Activated CD4-positive, alpha-beta T cell treated with anti-CD3 and anti-CD28 coated beads, Interleukin-2, amount 50 U/mL, for 24 hours (primary cell): ENCODE measurements around the gene INHBB.
A peak's percentile ranks its signal among the peaks of the same experiment; 100 is the strongest.
"Not testable (repeated sequence)": the region's sequence is repeated elsewhere in the genome, so short reads cannot be mapped to it uniquely, and the experiment has no call there.

Source experiments
- DNase-seq, 2 donors: peaks; one replicate each; pipeline ENCODE4 v3.0.0-alpha.2; 2020; ENCODE audit warnings: low read depth in 1 of 2, low spot score in 1 of 2

Gene INHBB

DNA sequence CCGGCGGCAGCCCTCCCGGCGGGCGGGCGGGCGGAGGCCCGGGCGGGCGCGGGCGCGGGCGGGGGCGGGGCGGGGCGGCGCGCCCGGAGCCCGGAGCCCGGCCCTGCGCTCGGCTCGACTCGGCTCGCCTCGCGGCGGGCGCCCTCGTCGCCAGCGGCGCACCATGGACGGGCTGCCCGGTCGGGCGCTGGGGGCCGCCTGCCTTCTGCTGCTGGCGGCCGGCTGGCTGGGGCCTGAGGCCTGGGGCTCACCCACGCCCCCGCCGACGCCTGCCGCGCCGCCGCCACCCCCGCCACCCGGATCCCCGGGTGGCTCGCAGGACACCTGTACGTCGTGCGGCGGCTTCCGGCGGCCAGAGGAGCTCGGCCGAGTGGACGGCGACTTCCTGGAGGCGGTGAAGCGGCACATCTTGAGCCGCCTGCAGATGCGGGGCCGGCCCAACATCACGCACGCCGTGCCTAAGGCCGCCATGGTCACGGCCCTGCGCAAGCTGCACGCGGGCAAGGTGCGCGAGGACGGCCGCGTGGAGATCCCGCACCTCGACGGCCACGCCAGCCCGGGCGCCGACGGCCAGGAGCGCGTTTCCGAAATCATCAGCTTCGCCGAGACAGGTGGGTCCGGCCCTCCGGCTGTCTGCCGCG is at the start of gene INHBB:
INHBB (plus strand) TSS at position 111 of the 641 bp plus-strand sequence; CDS start at position 164, 53 bp downstream.
- DNase-seq = no peak

DNA sequence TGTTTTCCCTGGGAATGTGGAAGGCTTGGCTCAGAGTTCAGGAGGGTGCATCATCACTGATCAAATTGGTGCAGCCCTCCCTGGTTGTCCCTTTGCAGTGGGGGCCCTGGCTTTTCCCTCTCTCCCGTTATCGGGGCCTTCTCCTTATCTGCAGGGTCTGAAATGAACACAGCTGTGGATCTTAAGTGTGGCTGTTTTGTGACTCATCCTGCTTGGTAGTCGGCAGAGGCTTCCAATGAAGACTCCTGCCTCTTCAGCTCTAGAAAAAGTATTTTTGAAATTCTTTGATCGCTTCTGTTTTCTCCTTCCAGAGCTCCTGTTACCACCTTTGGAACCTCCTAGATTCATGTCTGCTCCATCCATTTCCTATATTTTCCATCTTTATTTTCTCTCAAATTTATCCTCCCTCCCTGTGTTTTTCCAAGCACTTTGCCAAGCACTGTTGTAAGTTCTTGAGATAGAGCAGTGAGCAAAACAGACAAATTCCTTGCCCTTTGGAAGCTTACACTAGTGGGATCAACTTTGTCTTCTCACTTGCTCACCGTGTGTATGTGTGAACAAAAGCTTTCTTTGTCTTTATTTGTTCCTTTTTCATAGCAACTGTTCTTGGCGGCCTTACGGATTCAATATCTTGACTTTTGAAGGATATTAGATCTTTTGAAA is 47.6 kb upstream of the INHBB start:
- DNase-seq = no peak

DNA sequence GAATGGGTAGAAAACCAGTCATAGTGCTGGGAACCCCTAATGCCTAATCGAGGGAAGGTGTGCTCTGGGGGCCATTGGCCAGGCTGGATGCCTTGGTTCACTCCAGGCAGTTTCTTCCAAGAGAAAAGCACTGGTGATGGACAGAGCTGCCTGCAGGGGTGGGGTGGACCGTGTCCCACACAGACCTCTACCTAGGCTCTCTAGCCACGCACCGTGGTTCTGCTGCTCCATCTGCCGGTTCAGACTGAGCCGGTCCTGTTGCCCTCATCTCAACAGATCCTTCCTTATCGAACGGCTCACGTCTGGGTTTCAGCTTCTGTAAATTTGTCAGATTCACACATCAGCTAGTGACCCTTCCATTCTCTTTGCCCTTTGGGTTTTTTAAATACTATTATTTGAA is 46.9 kb upstream of the INHBB start:
- no peak for DNase-seq

DNA sequence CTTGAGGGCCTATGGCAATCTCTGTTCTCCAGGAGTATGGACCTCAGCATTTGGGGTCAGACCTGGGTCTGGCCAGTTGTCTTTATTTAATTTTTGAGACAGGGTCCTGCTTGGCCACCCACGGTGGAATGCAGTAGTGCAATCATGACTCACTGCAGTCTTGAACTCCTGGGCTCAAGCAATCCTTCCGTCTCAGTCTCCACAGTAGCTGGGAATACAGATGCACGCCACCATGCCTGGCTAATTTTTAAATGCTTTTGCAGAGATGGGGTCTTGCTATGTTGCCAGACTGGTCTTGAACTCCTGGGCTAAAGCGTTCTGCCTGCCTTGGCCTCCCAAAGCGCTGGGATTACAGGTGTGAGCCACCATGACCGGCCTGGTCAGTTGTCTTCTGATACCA is 46.4 kb upstream of the INHBB start:
- DNase-seq = no peak

DNA sequence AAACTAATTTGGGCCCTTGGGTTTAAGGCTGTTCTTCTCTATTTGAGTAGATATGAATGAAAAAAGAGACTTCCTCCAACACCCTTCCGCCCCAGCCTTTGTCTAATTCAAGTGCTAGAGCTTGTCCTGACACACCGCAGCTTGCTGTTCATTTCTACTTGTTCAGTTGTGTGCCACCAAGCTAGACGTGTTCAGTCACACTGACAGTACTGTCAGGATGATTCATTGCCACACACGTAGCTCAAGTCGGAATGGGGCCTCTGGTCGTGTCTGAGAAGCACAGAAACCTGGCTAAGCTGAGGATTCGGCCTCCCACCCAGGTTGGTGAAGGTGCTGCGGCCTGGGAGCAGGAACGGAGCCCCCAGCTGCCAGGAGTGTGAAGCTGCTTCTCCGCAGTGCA is 45.6 kb upstream of the INHBB start:
- no peak for DNase-seq

DNA sequence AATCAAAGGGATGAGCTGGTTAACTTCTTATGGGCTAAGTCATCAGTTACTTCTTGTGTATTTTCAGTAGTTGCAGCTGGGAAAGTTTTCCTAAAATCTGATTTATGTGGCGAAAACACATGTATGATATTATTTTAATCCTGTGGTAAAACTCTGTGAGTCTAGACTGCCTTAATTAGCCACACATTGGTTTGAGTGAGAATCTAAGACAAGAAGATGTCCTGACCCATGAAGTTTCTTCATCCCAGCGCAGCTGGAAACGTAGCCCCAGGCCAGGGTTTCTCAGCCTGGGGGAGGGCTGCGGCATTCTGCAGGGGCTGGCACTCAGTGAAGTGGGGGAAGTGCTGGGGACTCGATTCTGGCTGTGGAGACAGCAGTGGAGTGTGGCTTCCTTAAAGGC is 44.7 kb upstream of the INHBB start:
- DNase-seq = no peak

DNA sequence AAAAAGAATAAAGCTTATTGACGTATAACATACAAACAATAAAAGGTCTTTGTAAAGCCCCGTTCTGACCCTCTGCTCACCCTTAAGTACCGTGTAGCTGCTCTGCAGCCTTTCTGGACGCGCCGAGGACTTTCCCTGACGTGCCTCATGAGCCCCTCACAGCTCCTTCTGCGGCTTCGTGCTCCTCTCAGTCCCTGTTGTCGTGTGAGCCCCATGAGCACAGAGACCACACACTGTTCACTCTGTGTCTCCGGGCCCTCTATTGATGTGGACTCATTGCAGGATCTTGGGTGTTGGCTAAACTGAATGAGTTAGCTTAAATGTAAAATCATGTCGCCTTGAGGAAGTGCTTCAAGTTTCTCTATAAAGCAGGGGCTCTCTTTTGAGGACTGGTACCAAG is 43.6 kb upstream of the INHBB start:
- DNase-seq = no peak

DNA sequence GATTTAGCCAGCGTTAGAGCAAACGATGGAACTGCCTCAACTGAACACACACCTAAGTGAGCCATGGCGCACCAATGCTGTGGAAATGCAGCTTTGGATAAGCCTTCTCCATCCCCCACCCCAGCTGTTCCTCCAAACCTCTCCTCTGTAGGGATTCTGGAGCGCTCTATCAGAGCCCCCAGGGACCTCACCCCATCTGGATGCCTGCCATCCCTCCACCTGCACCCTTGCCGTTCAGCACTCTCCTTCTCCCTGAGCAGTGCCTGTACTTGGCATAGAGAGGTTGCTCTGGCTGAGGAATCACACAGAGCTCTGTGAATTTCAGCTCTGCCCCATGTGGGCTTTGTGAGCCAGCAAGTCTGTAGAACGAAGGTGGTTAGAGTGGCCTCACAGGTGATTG is 42.8 kb upstream of the INHBB start:
- DNase-seq = no peak

DNA sequence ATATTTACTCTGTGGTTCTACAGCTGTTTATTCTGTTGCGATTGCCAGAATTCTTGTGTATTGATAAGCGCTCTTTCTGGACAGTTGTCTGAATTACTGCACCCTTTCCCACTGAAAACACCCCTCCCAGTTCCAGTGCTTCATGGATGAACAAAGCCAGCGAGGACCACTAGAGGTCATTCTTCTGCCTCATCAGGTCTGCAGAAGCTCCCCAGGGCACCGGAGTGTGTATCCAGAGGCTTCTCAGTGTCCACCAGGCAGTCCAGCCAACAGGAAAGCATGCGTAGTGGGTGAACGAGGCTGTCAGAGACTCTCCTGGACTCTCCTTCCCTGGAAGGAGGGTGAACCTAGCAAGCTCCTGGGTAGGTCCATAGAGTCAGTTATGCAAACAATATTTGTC is 40.6 kb upstream of the INHBB start:
- no peak for DNase-seq

DNA sequence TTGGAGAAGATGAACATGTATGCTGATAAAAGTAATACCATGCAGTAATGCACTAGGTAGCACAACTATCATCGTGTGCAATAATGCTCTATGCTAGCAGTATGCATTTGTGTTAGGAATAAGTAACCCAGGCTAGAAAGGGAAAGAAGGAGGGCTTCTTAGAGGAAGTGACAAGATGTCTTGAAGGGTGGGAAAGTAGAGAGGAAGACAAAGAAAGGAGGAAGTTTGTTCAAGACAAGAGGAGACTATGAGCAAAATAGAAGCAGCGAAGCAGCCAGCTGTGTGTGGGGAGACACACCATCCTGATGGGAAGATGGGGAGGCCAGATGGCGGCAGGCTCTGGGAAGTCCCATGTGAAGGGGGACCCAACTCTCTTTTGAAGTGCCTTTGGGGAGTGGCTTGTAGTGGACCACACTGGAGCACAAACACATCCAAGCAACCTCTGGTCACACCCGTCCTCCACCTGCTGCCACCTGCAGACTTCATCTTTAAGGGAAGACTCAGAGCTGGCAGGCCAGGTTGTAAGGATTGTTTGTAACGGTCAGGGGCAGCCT is 39.9 kb upstream of the INHBB start:
- DNase-seq = no peak

DNA sequence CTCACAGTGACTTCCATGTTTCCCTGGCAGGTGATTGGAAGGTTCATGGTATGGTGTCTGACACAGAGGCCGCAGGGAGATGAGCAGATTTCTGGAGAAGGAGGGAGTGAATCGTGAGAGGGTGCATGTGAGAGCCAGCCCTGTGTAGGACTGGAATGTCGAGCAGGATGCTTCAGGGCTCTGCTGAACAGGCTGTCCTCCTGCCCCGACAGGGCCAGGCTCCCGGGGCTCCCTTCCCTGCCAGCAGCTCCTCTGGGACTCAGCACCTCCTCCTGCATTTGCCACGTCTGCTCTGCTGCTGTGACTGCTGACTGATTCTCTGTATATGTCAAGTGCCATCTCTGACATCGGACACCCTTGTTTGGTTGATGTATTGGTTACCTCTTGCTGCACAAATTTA is 38.5 kb upstream of the INHBB start:
- no peak for DNase-seq

DNA sequence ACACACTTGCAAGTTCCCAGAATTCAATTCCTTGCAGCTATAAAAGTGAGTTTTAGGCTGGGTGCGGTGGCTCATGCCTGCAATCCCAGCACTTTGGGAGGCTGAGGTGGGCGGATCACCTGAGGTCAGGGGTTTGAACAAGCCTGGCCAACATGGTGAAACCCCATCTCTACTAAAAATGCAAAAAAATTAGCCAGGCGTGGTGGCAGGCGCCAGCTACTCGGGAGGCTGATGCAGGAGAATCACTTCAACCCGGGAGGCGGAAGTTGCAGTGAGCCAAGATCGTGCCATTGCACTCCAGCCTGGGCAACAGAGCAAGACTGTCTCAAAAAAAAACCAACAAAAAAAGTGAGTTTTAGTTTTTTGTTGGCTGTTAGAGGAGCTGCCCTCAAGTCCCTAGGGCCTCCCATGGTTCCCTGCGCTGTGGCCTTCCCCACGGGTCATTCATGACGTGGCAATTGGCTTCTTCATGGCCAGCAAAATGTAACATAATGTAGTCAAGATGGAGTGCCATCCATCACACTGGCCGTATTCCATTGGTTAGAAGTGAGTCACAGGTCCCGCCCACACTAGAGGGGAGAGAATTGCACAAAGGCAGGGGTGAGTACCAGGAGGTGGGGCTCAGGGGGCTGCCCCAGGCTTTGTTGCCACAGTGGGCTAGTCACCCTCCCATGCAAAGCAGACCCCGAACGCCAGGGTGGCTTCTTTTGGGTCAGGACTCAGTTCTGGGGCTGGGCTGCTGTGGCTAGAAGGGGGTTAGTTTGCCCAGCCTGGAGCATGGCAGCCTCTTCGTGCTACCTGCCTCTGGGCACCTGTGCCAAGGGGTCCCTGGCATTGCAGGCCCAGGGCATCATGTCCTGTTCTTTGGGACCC is 37.7 kb upstream of the INHBB start:
- no peak for DNase-seq

DNA sequence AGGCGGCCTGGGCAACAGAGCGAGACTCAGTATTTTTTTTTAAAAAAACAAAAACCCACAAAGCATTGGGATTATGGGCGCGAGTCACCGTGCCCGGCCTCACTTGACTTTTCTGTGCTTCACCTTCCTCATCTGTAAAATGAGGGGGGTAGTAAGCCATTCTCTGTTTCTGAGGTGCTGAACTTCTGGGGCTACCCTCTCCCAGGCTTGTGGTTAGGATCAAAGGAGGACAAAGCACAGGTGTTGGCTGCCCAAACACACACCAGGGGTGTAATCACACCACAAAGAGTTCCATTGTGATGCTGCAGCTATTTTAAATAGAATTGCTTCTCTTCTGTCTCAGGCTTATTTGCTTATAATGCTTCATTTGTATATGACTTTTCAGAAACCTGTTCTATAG is 35.8 kb upstream of the INHBB start:
- DNase-seq = no peak

DNA sequence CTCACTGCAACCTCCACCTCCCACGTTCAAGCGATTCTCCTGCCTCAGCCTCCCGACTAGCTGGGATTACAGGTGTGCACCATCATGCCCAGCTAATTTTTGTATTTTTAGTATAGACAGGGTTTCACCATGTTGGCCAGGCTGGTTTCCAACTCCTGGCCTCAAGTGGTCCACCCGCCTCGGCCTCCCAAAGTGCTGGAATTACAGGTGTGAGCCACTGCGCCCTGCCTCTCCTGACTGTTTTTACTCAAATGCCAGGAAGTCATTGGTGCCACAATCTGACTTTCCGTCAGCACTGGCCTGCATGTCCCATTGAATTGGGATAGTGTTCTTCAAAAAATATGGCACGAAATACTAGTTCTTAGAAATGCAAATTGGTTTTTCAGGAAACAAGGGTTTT is 35.1 kb upstream of the INHBB start:
- DNase-seq = not testable (repeated sequence)

DNA sequence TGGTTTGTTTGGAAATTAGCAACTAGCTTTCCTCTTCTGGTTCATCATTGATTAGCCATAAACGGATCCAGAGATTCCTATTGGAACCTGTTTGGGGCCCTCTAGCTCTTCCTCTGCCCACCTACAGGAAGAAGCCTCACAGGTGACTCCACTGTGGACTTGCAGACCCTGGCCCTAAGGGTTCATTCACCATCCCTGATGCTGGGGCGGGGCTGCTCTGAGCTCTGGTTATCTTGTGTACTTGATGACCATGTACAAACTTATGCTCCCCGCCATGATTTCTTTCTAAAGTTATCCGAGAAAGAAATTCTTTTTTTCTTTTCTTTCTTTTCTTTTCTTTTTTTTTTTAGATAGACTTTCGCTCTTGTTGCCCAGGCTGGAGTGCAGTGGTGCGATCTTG is 33.9 kb upstream of the INHBB start:
- no peak for DNase-seq

DNA sequence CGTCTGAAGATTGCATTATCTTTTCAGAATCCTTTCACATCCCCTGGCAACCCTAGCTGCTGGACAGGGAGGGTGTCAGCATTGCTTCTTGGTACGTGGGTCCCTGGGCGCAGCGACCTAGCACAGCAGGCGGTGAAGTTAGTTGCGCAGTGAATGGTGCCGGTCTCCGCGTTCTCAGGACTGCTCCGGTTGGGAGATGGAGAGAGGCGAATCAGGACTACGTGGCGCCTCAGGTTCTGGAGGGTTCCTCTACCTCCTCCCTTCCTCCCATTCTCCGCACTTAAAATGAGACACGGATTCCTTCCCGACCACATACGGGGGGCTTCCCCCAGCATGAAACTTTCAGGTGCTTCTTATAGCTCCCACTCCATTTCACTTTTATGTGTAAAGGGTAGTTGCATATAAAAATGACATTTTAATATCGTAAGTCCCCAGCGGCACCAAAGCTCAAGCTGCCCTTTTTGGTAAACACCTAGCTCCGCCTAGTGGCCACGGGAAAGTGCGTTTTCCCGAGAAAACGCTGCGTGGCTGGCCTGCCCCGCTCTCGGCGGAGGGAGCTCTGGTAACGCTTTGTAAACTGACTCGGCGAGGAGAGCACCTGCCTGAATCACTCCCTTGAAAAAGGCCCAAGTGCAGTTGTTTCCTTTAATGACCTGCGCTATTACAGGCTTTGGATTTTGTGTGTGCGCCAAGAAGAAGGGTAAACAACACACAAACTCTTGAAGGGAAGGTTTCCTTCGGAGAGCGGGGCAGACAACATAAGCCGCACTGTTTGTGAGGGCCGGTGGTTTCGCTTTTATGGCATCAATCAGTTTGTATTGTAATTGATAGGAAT is 32.9 kb upstream of the INHBB start:
- peak; percentile 52 to 72 for DNase-seq

DNA sequence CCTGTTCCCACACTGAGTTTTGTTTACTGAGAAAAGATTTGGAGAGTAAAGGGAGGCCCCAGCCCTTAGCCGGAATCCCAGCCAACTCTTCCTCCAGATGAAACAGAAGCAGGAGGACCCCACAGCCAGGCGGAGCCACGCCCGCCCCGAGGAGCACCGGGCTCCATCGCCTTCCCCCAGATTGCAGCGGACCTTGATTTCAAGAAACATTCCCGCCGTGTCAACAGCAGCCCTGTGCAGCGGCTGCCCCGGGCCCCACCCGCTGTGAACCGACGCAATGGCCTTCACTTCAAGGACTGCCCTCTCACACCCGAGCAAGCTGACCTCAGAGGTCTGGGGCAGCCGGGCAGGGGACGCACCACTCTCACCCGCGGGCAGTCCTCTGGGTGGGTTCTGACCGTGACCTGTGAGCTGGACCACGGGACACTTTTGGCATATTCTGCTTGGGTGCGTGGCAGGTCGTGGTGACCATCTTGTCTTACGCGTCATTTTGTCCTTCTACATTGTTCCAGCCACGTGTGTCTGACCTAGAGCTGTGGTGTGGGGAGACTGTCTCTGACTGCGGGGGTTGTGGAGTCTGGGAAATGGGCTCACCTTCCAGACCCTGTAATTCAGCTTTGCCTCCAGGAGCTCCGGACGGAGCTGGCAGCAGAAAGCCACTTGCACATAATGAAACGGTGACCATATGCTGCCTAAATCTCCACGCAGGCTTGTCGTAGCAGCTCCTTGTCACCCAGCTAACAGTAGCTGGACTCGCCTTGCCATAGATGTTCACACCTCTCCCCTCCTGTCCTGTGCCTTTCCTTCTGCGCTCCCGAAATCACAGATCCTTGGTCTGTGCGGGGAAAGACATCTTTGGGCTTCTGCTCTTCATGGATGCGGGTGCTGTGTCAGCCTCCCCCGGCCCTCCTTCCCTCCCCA is 32.0 kb upstream of the INHBB start:
- no peak for DNase-seq

DNA sequence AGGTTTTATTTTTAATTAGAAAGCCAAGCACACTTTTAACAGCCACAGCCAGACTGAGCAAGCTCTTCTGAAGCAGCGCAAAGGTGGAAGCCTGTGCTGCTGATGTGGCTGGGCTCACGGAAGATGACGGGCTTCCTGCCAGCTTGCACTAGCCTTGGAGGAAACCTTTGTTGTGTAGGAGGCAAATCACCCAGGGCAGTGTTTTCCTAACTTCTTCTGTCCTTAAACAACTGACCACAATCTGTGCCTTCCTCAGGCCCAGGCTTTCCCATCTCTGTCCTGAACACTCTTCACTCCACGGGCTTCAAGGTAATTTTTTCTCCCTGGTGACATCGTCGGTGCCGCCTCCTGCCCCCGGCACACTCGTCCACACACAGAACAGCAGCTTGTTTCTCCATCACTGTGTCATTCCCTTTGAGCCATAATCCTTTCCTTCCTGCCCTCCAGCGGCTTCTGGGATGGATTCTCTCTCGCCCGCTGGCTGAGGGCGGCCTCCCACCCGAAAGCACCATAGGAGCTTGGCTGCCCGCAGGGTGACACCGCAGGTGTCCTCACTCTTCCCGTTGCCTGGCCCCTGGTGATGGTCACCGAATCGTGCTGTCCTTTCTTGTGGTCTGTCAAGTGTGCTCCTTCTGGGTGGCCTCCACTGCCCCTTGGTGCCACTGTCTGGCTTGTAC is 31.1 kb upstream of the INHBB start:
- no peak for DNase-seq

DNA sequence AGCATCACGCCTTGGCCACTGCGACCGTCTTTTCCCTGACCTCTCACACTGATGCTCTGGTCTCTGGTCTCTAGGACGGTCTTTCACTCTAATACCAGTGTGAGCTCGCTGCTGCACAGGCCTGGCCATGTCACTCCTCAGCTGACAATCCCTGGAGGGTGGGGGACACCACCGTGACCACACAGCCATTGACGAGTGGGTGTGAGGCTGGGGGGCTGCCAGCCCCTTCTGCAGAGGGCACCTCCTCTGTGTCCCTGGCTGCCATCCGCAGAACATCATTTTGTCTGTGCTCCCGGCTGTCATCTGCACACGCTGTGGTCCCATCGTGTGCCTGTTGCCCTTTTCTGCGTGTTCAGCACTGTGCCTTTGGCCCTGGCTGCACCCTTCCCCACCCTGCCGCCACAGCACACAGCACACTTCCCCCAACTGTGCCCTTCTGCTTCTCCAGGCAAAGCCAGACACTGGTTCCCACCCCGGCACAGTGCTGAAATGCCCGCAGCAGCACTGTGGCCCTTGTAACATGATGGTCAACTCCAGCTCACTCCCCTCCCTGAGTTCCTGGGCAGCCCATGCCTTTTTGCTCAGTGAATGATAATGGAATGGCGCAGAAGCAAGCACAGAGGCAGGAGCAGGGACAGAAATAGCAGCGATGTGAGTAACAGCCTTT is 30.4 kb upstream of the INHBB start:
- no peak for DNase-seq
